ENCODE measurements around the gene CNOT4. TPM values are rescaled to one million over a fixed set of nuclear protein-coding genes. Genes with fewer than 3 reads are reported as not detected.

Gene CNOT4
- total RNA-seq, 1 donor from 2014 or later, result 32.1 TPM

DNA sequence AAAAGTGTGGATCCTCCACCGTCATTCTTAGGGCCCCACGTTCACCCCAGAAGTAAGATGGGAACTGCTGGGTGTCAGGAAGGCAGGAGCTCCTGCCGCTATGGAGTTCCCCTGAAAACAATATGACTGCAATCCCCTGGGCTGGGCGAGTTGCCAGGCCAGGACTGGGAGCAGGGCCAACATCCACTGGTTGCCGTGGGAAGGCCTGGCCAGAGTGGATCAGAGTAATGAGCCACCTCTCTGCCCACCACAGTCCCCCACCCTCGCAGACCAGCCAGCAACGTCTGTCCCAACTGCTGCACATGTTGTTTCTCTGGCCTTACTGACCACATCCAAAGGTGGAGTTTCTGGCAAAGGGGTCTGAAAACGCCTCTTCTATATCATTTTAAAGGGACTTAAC, 189.6 kb downstream of the CNOT4 start:
- Mint-ChIP-seq H3K36me3 (no peaks in the 10 kb centered on the region), H3K27ac (no peak overlapping the region), H3K9me3 (no peaks in the 10 kb centered on the region), H3K27me3 (peaks cover 6% of the 10 kb centered on the region), H3K4me3 (no peak overlapping the region), H3K4me1 (ENCODE audit: unreplicated experiment) (peaks cover 9% of the 10 kb centered on the region)
- DNase-seq (ENCODE audit: extremely low spot score, unreplicated experiment), result no peak
- TF ChIP-seq CTCF (conservative IDR thresholded peaks at IDR 0.05), result no peak

DNA sequence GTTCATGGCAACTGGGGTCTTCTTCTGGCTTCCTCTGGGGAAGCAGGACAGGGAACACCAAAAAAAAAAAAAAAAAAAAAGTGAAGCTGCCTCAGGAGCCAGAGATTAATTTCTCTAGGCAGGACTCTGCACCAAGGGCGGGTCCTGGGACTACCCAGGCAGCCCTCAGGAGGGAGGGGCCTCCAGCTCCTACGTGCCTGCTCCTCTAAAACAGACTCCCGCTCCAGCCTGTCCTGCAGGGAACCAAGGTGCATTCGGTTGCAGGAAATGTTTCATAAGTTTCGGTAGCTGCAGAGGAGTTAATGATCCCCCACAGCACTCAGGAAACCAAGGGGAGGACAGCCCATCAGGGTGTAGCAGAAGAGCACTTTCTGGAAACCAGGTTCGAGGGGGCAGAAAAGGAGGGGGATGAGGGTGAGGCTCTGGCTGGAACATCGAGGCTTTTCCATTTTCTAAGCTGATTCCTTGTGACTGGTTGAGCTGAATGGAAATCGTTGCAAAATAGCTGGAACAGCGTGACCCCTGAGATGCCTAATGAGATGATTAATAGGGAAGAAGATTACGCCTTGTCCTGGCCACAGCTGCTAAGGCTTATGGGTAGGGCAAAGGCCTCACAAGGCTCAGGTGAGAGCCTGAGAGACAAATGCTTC, 192.1 kb downstream of the CNOT4 start:
- no peaks in the 10 kb centered on the region for H3K36me3 Mint-ChIP-seq
- no peaks in the 10 kb centered on the region for H3K9me3 Mint-ChIP-seq
- peaks cover 9% of the 10 kb centered on the region for H3K4me1 Mint-ChIP-seq (ENCODE audit: unreplicated experiment)
- peak overlapping the region; percentile 14 for H3K4me3 Mint-ChIP-seq
- no peak for DNase-seq (ENCODE audit: extremely low spot score, unreplicated experiment)
- H3K27ac Mint-ChIP-seq, result no peak overlapping the region
- TF ChIP-seq CTCF (conservative IDR thresholded peaks at IDR 0.05), result no peak
- H3K27me3 Mint-ChIP-seq, result peaks cover 7% of the 10 kb centered on the region

- no peak for DNase-seq (ENCODE audit: extremely low spot score, unreplicated experiment)
- H3K27ac Mint-ChIP-seq, result no peak overlapping the region
- H3K27me3 Mint-ChIP-seq, result peaks cover 7% of the 10 kb centered on the region
- H3K36me3 Mint-ChIP-seq, result no peaks in the 10 kb centered on the region
- no peak for TF ChIP-seq CTCF (conservative IDR thresholded peaks at IDR 0.05)
- H3K4me3 Mint-ChIP-seq, result no peak overlapping the region
- H3K9me3 Mint-ChIP-seq, result no peaks in the 10 kb centered on the region
- peaks cover 9% of the 10 kb centered on the region for H3K4me1 Mint-ChIP-seq (ENCODE audit: unreplicated experiment)
Observed at GRCh38 chr7:135316648-135317313, 193.1 kb downstream of the CNOT4 start.

DNA sequence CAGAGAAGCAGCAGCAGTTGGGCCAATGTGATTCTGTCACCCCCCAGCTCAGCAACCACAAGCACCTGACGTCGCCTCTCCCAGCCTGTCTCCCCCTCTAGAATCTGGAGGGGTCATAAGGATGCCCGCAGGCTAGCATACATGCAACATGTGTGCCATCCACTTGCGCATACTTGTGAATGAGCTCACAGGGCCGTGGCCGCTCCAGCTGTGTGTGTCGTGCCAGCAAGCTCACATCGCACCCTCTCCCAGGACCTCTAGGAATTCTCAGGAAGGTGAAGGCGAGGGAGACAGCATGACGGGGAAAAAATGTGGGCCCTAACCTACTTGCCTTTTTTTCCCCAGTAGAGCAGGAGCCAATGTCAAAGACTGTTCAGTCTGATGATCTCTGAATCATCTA, 195.9 kb downstream of the CNOT4 start:
- no peaks in the 10 kb centered on the region for H3K9me3 Mint-ChIP-seq
- no peak for TF ChIP-seq CTCF (conservative IDR thresholded peaks at IDR 0.05)
- H3K27ac Mint-ChIP-seq, result no peak overlapping the region
- H3K36me3 Mint-ChIP-seq, result no peaks in the 10 kb centered on the region
- peaks cover 7% of the 10 kb centered on the region for H3K27me3 Mint-ChIP-seq
- H3K4me1 Mint-ChIP-seq (ENCODE audit: unreplicated experiment), result peaks cover 9% of the 10 kb centered on the region
- no peak for DNase-seq (ENCODE audit: extremely low spot score, unreplicated experiment)
- H3K4me3 Mint-ChIP-seq, result no peak overlapping the region

Other genes with a start within 250 kb of the CNOT4 start
- 75.7 and 102 TPM in 2 replicates for gene NUP205, start 47.8 kb upstream of the CNOT4 start, total RNA-seq (ENCODE audit: low replicate concordance)
- gene STMP1, start 152.4 kb upstream of the CNOT4 start, total RNA-seq (ENCODE audit: low replicate concordance), result 58.2 and 61.1 TPM in 2 replicates
- 5.2 and 11.3 TPM in 2 replicates for gene SLC13A4, start 218.1 kb upstream of the CNOT4 start, total RNA-seq (ENCODE audit: low replicate concordance)
- 0.14 TPM in 1 of 2 replicates, not detected in the other for gene FAM180A, start 238.7 kb upstream of the CNOT4 start, total RNA-seq (ENCODE audit: low replicate concordance)

All from type B pancreatic cell (in vitro differentiated cells).